Measurements from ENCODE around the gene ACACB. TPM values are rescaled to one million over a fixed set of nuclear protein-coding genes. Genes with fewer than 3 reads are reported as not detected.

Gene ACACB
- total RNA-seq, 1 donor from 2014 or later, result 0.84 TPM

- no peak for DNase-seq (ENCODE audit: low read depth)
- H3K27me3 ChIP-seq (ENCODE audit: control insufficient read depth, insufficient read depth, low read length), result no peaks in the 10 kb centered on the region
- no peak overlapping the region for H3K4me3 ChIP-seq (ENCODE audit: low read depth, low read length)
- TF ChIP-seq CTCF (IDR thresholded peaks at IDR 0.05; ENCODE audit: insufficient read depth, low read length, poor library complexity, severe bottlenecking), result no peak
- H3K36me3 ChIP-seq (ENCODE audit: control insufficient read depth, insufficient read depth, low read length), result no peaks in the 10 kb centered on the region
Observed at GRCh38 chr12:109120095-109120494, 3.7 kb downstream of the ACACB start.

GRCh38 chr12:109120557-109120956, 4.2 kb downstream of the ACACB start:
- TF ChIP-seq CTCF (IDR thresholded peaks at IDR 0.05; ENCODE audit: insufficient read depth, low read length, poor library complexity, severe bottlenecking), result no peak
- H3K4me3 ChIP-seq (ENCODE audit: low read depth, low read length), result no peak overlapping the region
- H3K36me3 ChIP-seq (ENCODE audit: control insufficient read depth, insufficient read depth, low read length), result no peaks in the 10 kb centered on the region
- no peaks in the 10 kb centered on the region for H3K27me3 ChIP-seq (ENCODE audit: control insufficient read depth, insufficient read depth, low read length)
- DNase-seq (ENCODE audit: low read depth), result no peak

GRCh38 chr12:109121346-109121880, 5.0 kb downstream of the ACACB start:
- Histone ChIP-seq H3K36me3 (ENCODE audit: control insufficient read depth, insufficient read depth, low read length) (no peaks in the 10 kb centered on the region), H3K4me3 (ENCODE audit: low read depth, low read length) (no peak overlapping the region), H3K27me3 (ENCODE audit: control insufficient read depth, insufficient read depth, low read length) (no peaks in the 10 kb centered on the region)
- no peak for TF ChIP-seq CTCF (IDR thresholded peaks at IDR 0.05; ENCODE audit: insufficient read depth, low read length, poor library complexity, severe bottlenecking)
- no peak for DNase-seq (ENCODE audit: low read depth)

GRCh38 chr12:109124878-109125648, 8.7 kb downstream of the ACACB start:
- no peaks in the 10 kb centered on the region for H3K27me3 ChIP-seq (ENCODE audit: control insufficient read depth, insufficient read depth, low read length)
- H3K4me3 ChIP-seq (ENCODE audit: low read depth, low read length), result no peak overlapping the region
- TF ChIP-seq CTCF (IDR thresholded peaks at IDR 0.05; ENCODE audit: insufficient read depth, low read length, poor library complexity, severe bottlenecking), result no peak
- no peak for DNase-seq (ENCODE audit: low read depth)
- no peaks in the 10 kb centered on the region for H3K36me3 ChIP-seq (ENCODE audit: control insufficient read depth, insufficient read depth, low read length)

- TF ChIP-seq CTCF (IDR thresholded peaks at IDR 0.05; ENCODE audit: insufficient read depth, low read length, poor library complexity, severe bottlenecking), result no peak
- Histone ChIP-seq H3K36me3 (ENCODE audit: control insufficient read depth, insufficient read depth, low read length) (no peaks in the 10 kb centered on the region), H3K4me3 (ENCODE audit: low read depth, low read length) (no peak overlapping the region), H3K27me3 (ENCODE audit: control insufficient read depth, insufficient read depth, low read length) (peaks cover 2% of the 10 kb centered on the region)
- no peak for DNase-seq (ENCODE audit: low read depth)
Observed at GRCh38 chr12:109125791-109126190, 9.4 kb downstream of the ACACB start.

GRCh38 chr12:109126784-109127183, 10.4 kb downstream of the ACACB start:
- Histone ChIP-seq H3K4me3 (ENCODE audit: low read depth, low read length) (no peak overlapping the region), H3K27me3 (ENCODE audit: control insufficient read depth, insufficient read depth, low read length) (peaks cover 5% of the 10 kb centered on the region), H3K36me3 (ENCODE audit: control insufficient read depth, insufficient read depth, low read length) (no peaks in the 10 kb centered on the region)
- no peak for TF ChIP-seq CTCF (IDR thresholded peaks at IDR 0.05; ENCODE audit: insufficient read depth, low read length, poor library complexity, severe bottlenecking)
- no peak for DNase-seq (ENCODE audit: low read depth)
